GM18511 (cell line): ENCODE results near the gene CASP3.
A peak's percentile ranks its signal among the peaks of the same experiment; 100 is the strongest.

Source experiments
- ATAC-seq: cut with Tn5 transposase; IDR thresholded peaks from one replicate; pipeline ENCODE4 v1.9.1; 2021; ENCODE audit warnings: mild to moderate bottlenecking, moderate library complexity; ENCODE audit not compliant: unreplicated experiment

CASP3 gene

DNA sequence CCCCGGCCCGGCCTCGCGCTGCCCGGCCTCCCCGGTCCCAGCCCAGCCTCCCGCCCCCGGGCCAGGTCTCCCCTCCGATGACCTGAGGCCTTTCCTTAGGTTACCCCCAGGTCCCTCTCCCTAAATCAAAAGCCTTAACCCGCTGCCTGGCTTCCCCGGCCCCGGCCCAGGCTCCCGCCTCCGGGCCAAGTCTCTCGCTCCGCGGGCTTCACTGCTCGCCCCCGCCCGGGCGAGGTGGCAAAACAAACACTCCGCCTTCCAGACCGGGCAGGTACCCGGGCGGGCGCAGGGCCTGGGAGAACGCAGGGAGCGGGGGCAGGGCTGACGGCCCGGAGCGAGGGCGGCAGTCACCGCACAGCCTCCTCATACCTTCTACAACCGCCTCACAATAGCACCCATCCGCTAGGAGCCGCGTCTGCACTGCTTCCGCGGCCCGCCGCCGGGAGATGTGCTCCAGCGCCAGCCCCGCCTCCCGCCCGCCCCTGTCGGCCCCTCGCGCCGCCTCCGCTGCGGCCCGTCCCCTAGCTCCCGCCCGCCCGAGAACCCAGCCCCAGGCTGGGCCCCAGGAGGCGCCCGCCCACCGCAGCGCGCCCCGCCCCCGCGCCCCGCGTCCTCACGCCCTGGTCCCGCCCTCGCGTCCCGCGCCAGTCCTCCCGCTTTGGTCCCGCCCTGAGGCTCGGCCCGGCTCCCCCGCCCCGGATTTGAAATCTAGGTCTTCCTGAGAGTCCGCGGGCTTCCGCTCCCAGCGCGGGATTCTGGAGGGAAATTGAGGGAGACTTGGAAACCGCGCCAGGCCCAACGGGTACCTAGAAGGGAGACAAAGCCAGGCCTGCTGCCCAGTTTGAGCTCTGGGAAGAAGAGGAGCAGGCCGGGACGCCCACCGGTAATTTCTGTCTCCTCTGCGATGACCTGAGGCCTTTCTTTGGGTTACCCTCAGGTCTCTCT, at the start of gene CASP3, which contains the start of gene PRIMPOL:
CASP3 (minus strand) TSS at position 422 of the 945 bp plus-strand sequence. CDS start 10,994 bp downstream, outside the sequence.
PRIMPOL (plus strand) TSS at position 713 of the 945 bp plus-strand sequence. CDS start 7,403 bp downstream, outside the sequence.
- ATAC-seq = peak; percentile 84

DNA sequence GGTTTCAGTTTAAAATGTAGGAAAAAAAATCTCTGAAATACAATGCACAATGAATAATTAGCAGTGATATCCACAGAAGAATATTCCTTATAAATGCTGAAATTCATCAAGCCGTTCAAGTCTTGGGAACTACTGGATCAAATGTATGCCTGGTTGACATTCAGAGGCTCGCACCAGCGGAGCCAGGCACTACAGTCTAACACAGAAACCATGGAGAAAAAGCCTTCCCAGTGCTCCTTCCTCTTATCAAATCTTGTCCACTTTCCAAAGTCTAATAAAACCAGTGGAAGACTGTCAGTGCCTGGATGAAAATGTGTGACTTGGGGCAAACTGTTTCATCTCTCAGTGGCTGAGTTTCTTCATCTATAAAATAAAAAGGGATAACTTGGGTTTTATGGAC, 48.7 kb upstream of the CASP3 start:
- no peak for ATAC-seq

DNA sequence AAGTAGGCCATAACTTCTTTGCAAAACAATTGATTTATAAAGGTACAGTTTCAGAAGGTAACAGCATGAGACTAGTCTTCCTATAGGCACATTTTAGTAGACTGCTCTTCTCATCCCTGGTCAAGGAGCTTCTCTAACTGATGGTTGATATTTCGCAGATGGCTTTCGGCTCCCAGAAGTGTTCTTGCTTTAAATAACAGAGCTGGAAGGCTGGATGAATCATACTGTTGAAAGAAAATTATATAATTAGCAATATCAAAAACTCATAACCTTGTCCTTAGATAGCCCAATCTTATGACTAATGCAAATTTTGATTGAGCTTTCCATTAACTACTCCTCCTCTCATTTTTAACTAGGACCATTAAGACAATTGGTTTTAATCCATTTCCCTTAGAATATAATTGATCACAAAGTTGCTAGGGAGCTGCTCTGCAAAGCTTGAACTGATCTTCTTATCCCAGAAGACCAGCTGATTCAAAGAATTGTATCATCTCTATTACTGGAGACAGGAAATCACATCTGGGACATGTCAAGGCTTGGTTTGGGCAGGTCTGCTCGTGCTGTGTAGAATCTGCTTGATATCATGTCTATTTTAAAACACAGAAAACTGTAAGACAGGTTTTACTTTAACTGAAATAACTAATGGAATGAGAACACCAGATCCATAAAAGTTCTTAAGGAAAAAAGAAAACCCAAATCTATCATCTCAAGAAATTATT, 46.1 kb upstream of the CASP3 start:
- no peak for ATAC-seq

- ATAC-seq = no peak
Measured at GRCh38 chr4:184694412-184694956, 45.2 kb upstream of the CASP3 start.

DNA sequence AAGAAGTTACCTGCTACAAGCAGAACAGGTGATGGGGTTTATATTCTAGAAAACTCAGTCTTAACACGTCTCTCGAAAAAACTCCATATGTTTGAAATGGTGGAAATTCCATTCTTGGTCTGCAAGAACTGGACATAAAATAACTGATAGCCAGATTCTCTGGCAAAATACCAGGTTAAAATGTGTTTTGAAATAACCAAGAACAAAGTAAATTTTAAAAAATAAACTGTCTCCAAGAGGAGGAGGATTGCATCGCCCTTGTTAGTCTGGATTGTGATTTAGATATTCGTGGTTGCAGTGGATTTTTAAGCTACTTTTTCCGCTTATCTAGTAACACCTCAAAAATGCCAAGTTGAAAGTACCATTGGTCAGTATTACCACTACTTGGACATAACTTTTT, 43.8 kb upstream of the CASP3 start:
- no peak for ATAC-seq

- no peak for ATAC-seq
Measured at GRCh38 chr4:184689681-184690080, 40.4 kb upstream of the CASP3 start.

DNA sequence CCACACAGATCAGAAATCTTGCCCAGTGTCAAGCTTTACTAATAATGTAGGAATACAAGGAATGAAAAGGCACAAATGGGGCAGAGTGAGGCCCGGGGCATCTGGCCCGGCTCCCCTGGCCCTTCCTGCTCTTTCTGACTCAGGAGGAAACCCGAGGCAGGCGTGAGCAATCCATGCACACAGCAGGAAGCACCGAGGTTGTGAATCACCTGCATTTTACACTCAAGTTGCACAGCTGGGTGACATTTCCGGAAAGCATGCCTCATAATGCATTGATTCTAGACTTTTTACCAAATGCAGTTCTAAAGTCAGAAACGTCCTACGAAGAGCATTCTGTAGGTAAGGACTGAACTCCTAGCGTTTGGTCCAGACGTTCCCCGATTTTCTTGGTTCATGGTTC, 39.2 kb upstream of the CASP3 start:
- no peak for ATAC-seq

DNA sequence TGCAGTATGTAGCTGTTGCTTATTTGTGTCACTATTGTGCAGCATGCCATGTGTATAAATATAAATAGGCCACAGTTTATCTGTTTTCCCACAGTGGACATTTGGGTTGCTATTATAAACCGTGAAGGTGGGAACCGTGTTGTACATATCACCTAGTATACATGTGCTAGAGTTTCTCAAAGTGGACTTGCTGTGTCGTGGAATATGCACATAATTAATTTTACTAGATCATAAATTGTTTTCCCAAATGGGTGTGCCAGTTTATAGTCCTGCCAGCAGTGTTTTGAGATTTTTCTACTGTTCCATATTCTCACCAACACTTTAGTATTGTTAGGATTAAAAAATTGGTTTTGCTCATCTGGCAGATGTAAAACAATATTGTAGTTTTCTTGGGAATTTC, 38.8 kb upstream of the CASP3 start:
- ATAC-seq = no peak

GRCh38 chr4:184684491-184685189, 35.4 kb upstream of the CASP3 start:
- no peak for ATAC-seq

DNA sequence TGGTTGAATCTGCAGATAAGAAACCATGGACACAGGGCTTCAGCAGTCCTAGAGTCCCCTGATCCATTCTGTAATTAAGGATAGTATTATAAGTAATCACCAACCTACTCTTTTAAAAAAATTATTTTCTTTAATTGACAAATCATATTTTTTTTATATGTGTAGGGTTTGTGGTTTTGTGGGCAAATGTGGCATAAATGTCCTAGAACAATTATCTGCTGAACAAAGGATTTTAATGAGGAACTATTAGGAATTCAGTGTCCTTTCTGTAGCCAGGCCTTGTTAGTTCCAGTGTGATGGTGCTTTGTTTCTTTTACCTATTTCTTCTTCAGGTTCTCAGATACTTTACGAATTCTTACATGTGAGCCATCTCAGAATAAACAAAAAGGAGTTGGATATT, 32.7 kb upstream of the CASP3 start:
- no peak for ATAC-seq

- ATAC-seq = no peak
Measured at GRCh38 chr4:184680698-184681097, 31.5 kb upstream of the CASP3 start.

- no peak for ATAC-seq
Measured at GRCh38 chr4:184675821-184676492, 26.7 kb upstream of the CASP3 start.

- ATAC-seq = no peak
Measured at GRCh38 chr4:184675018-184675417, 25.8 kb upstream of the CASP3 start.

- no peak for ATAC-seq
Measured at GRCh38 chr4:184674011-184674410, 24.8 kb upstream of the CASP3 start.

DNA sequence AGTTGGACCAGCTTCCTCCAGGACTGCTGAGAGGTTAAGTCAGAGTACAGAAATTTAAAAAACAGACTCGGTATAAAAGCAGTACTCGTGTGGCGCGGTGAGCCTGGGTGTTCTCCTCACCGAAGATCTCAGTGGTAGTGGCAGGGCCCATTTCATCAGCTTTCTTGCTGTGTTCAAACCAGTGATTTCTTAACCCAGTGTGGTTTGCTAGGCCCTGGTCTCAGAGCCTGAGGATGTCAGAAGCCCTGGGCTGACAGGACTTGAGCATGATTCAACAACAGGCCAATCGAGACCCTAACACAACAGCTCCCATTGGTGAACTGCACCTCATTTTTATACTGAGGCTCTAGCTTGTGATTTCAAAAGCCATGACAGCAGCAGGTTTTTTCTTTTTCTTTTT, 23.5 kb upstream of the CASP3 start:
- no peak for ATAC-seq

DNA sequence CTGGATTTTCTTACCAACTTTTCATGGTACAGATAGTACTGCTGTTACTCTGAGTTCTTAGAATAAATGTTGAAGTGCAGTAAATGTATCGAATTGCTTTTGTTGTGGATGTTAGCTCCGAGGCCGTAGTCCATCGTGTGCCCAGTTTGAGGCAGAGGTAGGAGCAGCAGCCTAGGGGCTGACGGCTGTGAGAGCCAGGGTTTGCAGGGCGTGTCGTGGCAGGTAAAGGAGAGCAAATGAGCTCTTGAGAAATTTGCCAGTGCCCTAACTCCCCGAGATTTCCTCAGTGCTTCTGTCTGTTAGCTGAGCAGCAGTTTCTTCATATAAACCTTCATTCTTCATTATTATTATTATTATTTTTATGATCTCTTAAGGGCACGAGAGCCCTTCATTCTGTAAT, 21.9 kb upstream of the CASP3 start:
- no peak for ATAC-seq

DNA sequence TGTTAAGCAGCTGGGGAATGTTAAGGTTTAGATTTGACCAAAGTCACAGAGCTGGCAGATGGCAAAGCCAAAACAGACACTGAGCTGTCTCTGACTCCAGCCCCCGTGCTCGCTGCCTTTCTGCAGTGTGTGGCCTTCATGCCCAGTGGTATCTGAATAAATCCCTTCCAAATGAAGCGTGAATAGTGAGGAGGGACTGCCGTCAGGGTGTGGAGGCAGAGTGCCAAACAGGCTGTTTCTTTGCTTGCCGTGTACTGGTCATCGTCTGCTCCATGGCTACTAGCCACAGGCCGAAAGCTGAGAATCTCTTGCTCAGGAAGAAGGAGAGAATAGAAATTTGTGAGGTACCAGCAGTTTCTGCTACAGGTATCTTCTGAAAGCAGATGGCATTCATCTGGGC, 20.0 kb upstream of the CASP3 start:
- ATAC-seq = no peak

DNA sequence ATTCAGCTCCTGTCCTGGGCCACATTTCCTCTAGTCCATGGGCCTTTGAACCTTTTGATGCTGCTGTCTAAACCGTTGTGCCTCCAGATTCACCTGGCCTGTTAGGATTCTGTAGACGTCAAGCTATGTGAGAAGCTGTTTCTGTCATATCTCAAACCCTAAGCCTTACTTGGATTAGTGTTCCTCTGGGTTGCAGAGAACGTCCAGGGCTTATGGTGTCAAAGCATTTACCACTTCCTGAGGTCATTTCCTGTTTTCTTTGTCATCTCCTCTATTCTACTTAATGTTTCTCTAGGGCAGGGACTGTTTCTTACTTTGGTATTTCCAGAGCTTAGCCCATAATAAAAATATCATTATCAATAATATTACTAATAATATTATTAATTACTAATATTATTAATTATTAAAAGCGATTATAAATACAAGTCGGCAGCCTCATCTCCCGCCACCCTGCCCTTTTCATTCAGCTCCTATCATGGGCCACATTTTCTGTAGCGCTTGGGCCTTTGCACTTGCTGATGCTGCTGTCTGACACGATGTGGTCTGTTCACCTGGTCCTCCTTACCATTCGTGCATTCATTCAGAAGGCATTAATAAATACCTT, 19.4 kb upstream of the CASP3 start:
- ATAC-seq = no peak

GRCh38 chr4:184668096-184668495, 18.8 kb upstream of the CASP3 start:
- no peak for ATAC-seq

GRCh38 chr4:184666670-184667069, 17.4 kb upstream of the CASP3 start:
- no peak for ATAC-seq
